PC-3 (cell line): Measurements from ENCODE around the gene MACROD2. TPM values are rescaled to one million over a fixed set of nuclear protein-coding genes. Genes with fewer than 3 reads are reported as not detected.

Experiments used
- ATAC-seq: fragments of 200-7000 bp; cut with Tn5 transposase; 2 replicates; pipeline ENCODE4 v1.9.1; 2020; ENCODE audit warnings: mild to moderate bottlenecking, moderate library complexity
- BruUV-seq: library from RNA; stranded (reverse); fragments of 400-500 nt; replicated peaks from 2 replicates; lab custom pipeline; 2021; lab: Mats Ljungman, UMichigan
- CTCF ChIA-PET: fragments of 300-600 bp; sonication (Branson Sonifier 250); formaldehyde crosslinking; loops from one replicate; lab custom pipeline; 2022; ENCODE audit warnings: antibody characterized with exemption; lab: Charles Lee
- POLR2A ChIA-PET: fragments of 300-600 bp; sonication (Branson Sonifier 250); formaldehyde crosslinking; loops from one replicate; lab custom pipeline; 2022; ENCODE audit warnings: antibody characterized with exemption; ENCODE audit not compliant: unreplicated experiment; lab: Charles Lee
- DNase-seq: peaks from one replicate; pipeline ENCODE4 v3.0.0-alpha.2; 2015
- H2AFZ ChIP-seq: fragments of 300-600 bp; sonication (generic); 2 replicates; pipeline ENCODE4 v1.6.0; 2016; ENCODE audit warnings: antibody characterized with exemption, low read length
- H3F3A ChIP-seq: fragments of 300-600 bp; sonication (generic); one replicate; pipeline ENCODE4 v1.6.0; 2017; ENCODE audit warnings: antibody characterized with exemption, low read length, control low read depth, mild to moderate bottlenecking; ENCODE audit not compliant: unreplicated experiment
- H3K27ac ChIP-seq: fragments of 300-600 bp; sonication (generic); 2 replicates; pipeline ENCODE4 v1.5.1; 2016; ENCODE audit warnings: mild to moderate bottlenecking, low read length
- H3K27me3 ChIP-seq: fragments of 300-600 bp; sonication (generic); 2 replicates; pipeline ENCODE4 v1.6.1; 2016; ENCODE audit warnings: low read length, mixed read lengths
- H3K36me3 ChIP-seq: fragments of 300-600 bp; sonication (generic); 2 replicates; pipeline ENCODE4 v1.6.1; 2016; ENCODE audit warnings: low read depth, mixed run types, low read length, mixed read lengths
- H3K4me1 ChIP-seq: fragments of 300-600 bp; sonication (generic); 2 replicates; pipeline ENCODE4 v1.5.1; 2016; ENCODE audit warnings: low read length; ENCODE audit not compliant: insufficient read depth
- H3K4me2 ChIP-seq: fragments of 300-600 bp; sonication (generic); 2 replicates; pipeline ENCODE4 v1.6.0; 2016; ENCODE audit warnings: low read length
- H3K4me3 ChIP-seq: fragments of 300-600 bp; sonication (generic); 2 replicates; pipeline ENCODE4 v1.5.1; 2016; ENCODE audit warnings: mild to moderate bottlenecking, low read length, mixed read lengths
- H3K79me2 ChIP-seq: fragments of 300-600 bp; sonication (generic); 2 replicates; pipeline ENCODE4 v1.6.1; 2017; ENCODE audit warnings: low read length, mixed read lengths
- H3K9ac ChIP-seq: fragments of 300-600 bp; sonication (generic); 2 replicates; pipeline ENCODE4 v1.6.0; 2016; ENCODE audit warnings: mild to moderate bottlenecking, low read length
- H3K9me2 ChIP-seq: fragments of 300-600 bp; sonication (generic); replicated peaks from 2 replicates; pipeline ENCODE4 v1.6.1; 2016; ENCODE audit warnings: mixed run types, low read length, mixed read lengths
- H3K9me3 ChIP-seq: fragments of 300-600 bp; sonication (generic); 2 replicates; pipeline ENCODE4 v1.6.1; 2016; ENCODE audit warnings: low read length, mixed read lengths
- H4K20me1 ChIP-seq: fragments of 300-600 bp; sonication (generic); 2 replicates; pipeline ENCODE4 v1.6.1; 2016; ENCODE audit warnings: low read length, mixed read lengths
- EZH2 ChIP-seq: fragments of 300-600 bp; sonication (generic); IDR thresholded peaks from one replicate; pipeline ENCODE4 v1.6.1; 2017; ENCODE audit warnings: antibody characterized with exemption, mild to moderate bottlenecking, low read length; ENCODE audit not compliant: unreplicated experiment
- EZH2phosphoT487 ChIP-seq: fragments of 300-600 bp; sonication (generic); IDR thresholded peaks from 2 replicates; pipeline ENCODE4 v1.6.1; 2018; ENCODE audit warnings: mild to moderate bottlenecking, antibody characterized with exemption, low read length, borderline replicate concordance
- intact Hi-C: fragments of 100-400 bp; cut with micrococcal nuclease; formaldehyde crosslinking; loops from 2 replicates; pipeline ENCODE4 v1.9.0; 2023
- total RNA-seq: library from RNA; depleted of rRNA; stranded (reverse); fragments of >200 nt; gene quantifications from 2 replicates; pipeline ENCODE4 v1.2.3, GENCODE V29; 2014
- TF ChIP-seq, protein P1 (sequence below): fragments of 300-600 bp; sonication (generic); conservative IDR thresholded peaks from 2 replicates; pipeline ENCODE4 v1.5.1; 2017; ENCODE audit warnings: antibody characterized with exemption, low read depth, mild to moderate bottlenecking, low read length

Gene MACROD2
- total RNA-seq, 1 experiment from 2014 or later: 3.1 TPM

DNA sequence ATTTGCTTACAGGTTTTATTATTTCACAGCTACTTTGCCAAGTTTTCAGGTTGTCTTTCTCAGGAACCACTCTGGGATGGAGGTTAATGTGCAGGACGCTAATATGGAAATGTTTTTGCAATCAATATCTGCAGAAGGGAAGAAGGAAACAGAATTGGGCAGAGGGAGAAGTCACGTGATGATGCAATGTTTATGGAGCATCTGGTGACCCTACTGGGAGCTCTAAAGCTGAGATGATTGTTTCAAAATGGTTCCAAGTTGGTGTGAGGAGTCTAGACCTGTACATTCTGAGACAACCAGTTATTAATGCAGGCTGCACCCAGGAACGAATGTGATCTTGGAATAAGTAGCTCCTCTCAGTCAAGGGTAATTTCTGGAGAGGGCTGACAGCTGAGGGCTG lies 1247.5 kb downstream of the MACROD2 start:
- H3K27me3 ChIP-seq: no peaks in the 10 kb centered on the region
- H3K9me2 ChIP-seq: no peaks in the 10 kb centered on the region
- H3K36me3 ChIP-seq: no peaks in the 10 kb centered on the region
- H3K27ac ChIP-seq: no peak overlapping the region
- intact Hi-C loops: no loop called here
- BruUV-seq: no TSS peak
- H3K79me2 ChIP-seq: no peaks in the 10 kb centered on the region
- CTCF ChIA-PET: no interaction called here
- H3F3A ChIP-seq: no peaks in the 10 kb centered on the region
- no peak overlapping the region for H3K4me3 ChIP-seq
- no peaks in the 10 kb centered on the region for H4K20me1 ChIP-seq
- TF ChIP-seq EZH2phosphoT487 (no peak), EZH2 (no peak)
- TF ChIP-seq, protein P1, sequence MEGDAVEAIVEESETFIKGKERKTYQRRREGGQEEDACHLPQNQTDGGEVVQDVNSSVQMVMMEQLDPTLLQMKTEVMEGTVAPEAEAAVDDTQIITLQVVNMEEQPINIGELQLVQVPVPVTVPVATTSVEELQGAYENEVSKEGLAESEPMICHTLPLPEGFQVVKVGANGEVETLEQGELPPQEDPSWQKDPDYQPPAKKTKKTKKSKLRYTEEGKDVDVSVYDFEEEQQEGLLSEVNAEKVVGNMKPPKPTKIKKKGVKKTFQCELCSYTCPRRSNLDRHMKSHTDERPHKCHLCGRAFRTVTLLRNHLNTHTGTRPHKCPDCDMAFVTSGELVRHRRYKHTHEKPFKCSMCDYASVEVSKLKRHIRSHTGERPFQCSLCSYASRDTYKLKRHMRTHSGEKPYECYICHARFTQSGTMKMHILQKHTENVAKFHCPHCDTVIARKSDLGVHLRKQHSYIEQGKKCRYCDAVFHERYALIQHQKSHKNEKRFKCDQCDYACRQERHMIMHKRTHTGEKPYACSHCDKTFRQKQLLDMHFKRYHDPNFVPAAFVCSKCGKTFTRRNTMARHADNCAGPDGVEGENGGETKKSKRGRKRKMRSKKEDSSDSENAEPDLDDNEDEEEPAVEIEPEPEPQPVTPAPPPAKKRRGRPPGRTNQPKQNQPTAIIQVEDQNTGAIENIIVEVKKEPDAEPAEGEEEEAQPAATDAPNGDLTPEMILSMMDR: no peak
- POLR2A ChIA-PET: interaction anchor here (0.6 kb wide), 1 partner anchor 713 kb away, joined by 6 read pairs; no protein-coding TSS in a partner anchor
- H3K4me2 ChIP-seq: no peak overlapping the region
- ATAC-seq: no peak
- H2AFZ ChIP-seq: no peak overlapping the region
- no peak overlapping the region for H3K9ac ChIP-seq
- DNase-seq: no peak
- no peaks in the 10 kb centered on the region for H3K9me3 ChIP-seq
- no peaks in the 10 kb centered on the region for H3K4me1 ChIP-seq

DNA sequence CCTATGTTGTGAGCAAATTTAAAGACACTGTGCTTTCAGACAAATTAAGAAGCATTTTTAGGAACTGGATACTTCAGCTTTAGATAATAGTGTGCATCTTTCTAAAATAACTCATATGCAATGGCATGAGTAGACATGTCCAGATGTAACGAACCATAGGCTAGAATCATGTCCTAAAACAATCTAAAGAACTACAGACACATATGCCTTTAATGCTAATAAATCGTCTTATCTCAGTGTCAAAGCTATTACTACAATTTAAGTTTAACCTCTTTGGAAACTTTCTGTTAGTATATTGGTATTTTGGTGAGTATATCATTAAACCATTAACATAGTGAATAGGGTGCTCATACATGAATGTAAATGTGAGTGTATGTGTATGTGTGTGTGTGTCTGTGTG lies 1250.6 kb downstream of the MACROD2 start:
- BruUV-seq: no TSS peak
- Histone ChIP-seq H3K36me3 (no peaks in the 10 kb centered on the region), H3K4me2 (no peak overlapping the region), H4K20me1 (no peaks in the 10 kb centered on the region), H3K4me1 (no peaks in the 10 kb centered on the region), H3F3A (no peaks in the 10 kb centered on the region), H2AFZ (no peak overlapping the region), H3K4me3 (no peak overlapping the region), H3K9me2 (no peaks in the 10 kb centered on the region), H3K27ac (no peak overlapping the region), H3K9me3 (no peaks in the 10 kb centered on the region), H3K9ac (no peak overlapping the region), H3K27me3 (no peaks in the 10 kb centered on the region), H3K79me2 (no peaks in the 10 kb centered on the region)
- ChIA-PET CTCF (no interaction called here), POLR2A (no interaction called here)
- ATAC-seq (no peak), DNase-seq (no peak)
- TF ChIP-seq, protein P1: no peak
- TF ChIP-seq EZH2phosphoT487 (no peak), EZH2 (no peak)
- intact Hi-C loops: no loop called here

DNA sequence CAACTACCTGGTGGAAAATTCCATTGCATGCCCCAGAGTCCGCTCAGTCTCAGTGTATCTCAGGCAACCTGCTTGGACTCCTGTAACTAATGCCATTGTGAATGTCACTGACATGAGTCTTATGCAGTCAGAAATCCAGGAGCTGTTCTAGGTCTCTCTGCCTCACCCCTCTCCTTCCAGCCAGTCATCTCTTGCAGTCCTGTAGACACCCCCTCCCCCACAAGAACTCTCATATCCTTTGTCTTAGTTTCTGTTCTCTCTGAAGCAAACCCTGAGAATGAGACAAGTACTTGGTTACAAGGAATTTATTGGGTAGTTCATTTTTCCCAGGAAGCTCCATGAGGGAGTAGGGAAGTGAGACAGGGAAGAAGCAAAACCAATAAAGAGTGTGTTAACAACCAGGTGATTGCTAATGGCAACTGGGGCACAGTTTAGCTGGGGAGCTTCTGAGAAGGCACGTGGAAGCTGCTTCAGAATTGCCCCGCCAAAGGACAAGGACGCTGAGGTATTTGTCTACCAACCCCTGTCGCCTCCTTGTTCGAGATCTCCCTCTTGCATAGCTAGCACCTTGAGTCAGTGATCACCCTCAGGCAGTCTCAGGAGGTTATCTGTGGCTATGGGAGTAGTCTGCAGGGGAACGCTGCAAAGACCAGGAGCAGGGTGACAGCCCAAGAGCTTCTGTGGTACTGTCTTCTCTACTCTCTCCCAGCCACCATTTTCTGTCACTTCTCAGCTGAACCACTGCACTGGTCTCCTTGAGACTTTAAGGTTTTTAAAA lies 1253.5 kb downstream of the MACROD2 start:
- ChIA-PET CTCF (no interaction called here), POLR2A (no interaction called here)
- ATAC-seq: no peak

More for the DNA sequence above, 1253.5 kb downstream of the MACROD2 start:
- Histone ChIP-seq H3K4me2 (no peak overlapping the region), H3K9me3 (no peaks in the 10 kb centered on the region), H3F3A (no peaks in the 10 kb centered on the region), H2AFZ (no peak overlapping the region), H3K27ac (no peak overlapping the region), H3K4me3 (no peak overlapping the region), H3K27me3 (no peaks in the 10 kb centered on the region), H3K79me2 (no peaks in the 10 kb centered on the region), H3K4me1 (no peaks in the 10 kb centered on the region), H4K20me1 (no peaks in the 10 kb centered on the region), H3K9me2 (no peaks in the 10 kb centered on the region), H3K9ac (no peak overlapping the region), H3K36me3 (no peaks in the 10 kb centered on the region)
- BruUV-seq: no TSS peak
- TF ChIP-seq EZH2 (no peak), EZH2phosphoT487 (no peak)
- TF ChIP-seq, protein P1: no peak
- DNase-seq: no peak
- intact Hi-C loops: no loop called here
